HL-60 (cell line): ENCODE data around the gene PRICKLE3.

ENCODE experiments used
- DNase-seq, 2 experiments: peaks; one replicate each; pipeline ENCODE4 v3.0.0-alpha.2; 2010 to 2020; ENCODE audit warnings: low read depth in 1 of 2, low spot score in 1 of 2
- H3K27ac ChIP-seq: fragments of 250-450 bp; sonication (Bioruptor Pico); replicated peaks from 2 replicates; pipeline ENCODE4 v1.5.1; 2020; ENCODE audit warnings: mild to moderate bottlenecking, moderate library complexity
- H3K27me3 ChIP-seq: fragments of 250-450 bp; sonication (Bioruptor Pico); 2 replicates; pipeline ENCODE4 v1.5.1; 2021; ENCODE audit warnings: mild to moderate bottlenecking, moderate library complexity; ENCODE audit not compliant: insufficient read depth, poor library complexity, severe bottlenecking
- H3K4me3 ChIP-seq: replicated peaks from 2 replicates; pipeline ENCODE4 v1.5.1; 2011; ENCODE audit warnings: mild to moderate bottlenecking, control low read depth, low read length; ENCODE audit not compliant: insufficient read depth
- GABPA ChIP-seq: IDR thresholded peaks from 2 replicates; pipeline ENCODE4 v1.6.1; 2012; ENCODE audit warnings: low read depth
- POLR2AphosphoS5 ChIP-seq: IDR thresholded peaks from 2 replicates; pipeline ENCODE4 v1.6.1; 2012; ENCODE audit warnings: low read depth
- REST ChIP-seq: IDR thresholded peaks from 2 replicates; pipeline ENCODE4 v1.6.1; 2012; ENCODE audit warnings: low read depth; ENCODE audit not compliant: insufficient replicate concordance
- SPI1 ChIP-seq: IDR thresholded peaks from 2 replicates; pipeline ENCODE4 v1.6.1; 2012; ENCODE audit warnings: low read depth, mild to moderate bottlenecking, borderline replicate concordance
- TF ChIP-seq, protein P1 (sequence below): IDR thresholded peaks from one replicate; pipeline ENCODE4 v1.5.1; 2011; ENCODE audit warnings: low read length, control low read depth, inconsistent platforms; ENCODE audit not compliant: insufficient read depth

Gene PRICKLE3

DNA sequence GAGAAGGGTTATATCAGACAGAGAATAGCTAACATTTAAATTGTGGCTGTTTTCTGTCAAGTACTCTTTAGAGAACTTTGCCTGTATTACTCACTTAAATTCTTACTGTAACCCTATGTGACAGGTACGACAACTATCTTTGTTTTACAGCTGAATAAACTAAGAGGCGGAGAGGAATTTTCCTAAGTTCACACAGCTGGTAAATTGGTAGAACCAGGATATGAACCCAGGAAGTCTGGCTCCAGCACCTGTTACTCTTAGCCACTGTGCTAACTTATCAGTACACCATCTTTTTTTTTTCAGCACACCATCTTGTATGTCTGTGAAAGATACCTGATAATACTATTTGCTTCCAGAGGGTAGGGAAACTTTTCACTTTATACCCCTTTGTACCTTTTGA is 15.8 kb upstream of the PRICKLE3 start:
- DNase-seq: no peak
- no peak for TF ChIP-seq REST
- TF ChIP-seq, protein P1, sequence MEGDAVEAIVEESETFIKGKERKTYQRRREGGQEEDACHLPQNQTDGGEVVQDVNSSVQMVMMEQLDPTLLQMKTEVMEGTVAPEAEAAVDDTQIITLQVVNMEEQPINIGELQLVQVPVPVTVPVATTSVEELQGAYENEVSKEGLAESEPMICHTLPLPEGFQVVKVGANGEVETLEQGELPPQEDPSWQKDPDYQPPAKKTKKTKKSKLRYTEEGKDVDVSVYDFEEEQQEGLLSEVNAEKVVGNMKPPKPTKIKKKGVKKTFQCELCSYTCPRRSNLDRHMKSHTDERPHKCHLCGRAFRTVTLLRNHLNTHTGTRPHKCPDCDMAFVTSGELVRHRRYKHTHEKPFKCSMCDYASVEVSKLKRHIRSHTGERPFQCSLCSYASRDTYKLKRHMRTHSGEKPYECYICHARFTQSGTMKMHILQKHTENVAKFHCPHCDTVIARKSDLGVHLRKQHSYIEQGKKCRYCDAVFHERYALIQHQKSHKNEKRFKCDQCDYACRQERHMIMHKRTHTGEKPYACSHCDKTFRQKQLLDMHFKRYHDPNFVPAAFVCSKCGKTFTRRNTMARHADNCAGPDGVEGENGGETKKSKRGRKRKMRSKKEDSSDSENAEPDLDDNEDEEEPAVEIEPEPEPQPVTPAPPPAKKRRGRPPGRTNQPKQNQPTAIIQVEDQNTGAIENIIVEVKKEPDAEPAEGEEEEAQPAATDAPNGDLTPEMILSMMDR: no peak
- no peak for TF ChIP-seq GABPA
- no peak for TF ChIP-seq POLR2AphosphoS5
- TF ChIP-seq SPI1: no peak
- Histone ChIP-seq H3K27me3 (no peaks in the 10 kb centered on the region), H3K27ac (no peak overlapping the region), H3K4me3 (no peak overlapping the region)

DNA sequence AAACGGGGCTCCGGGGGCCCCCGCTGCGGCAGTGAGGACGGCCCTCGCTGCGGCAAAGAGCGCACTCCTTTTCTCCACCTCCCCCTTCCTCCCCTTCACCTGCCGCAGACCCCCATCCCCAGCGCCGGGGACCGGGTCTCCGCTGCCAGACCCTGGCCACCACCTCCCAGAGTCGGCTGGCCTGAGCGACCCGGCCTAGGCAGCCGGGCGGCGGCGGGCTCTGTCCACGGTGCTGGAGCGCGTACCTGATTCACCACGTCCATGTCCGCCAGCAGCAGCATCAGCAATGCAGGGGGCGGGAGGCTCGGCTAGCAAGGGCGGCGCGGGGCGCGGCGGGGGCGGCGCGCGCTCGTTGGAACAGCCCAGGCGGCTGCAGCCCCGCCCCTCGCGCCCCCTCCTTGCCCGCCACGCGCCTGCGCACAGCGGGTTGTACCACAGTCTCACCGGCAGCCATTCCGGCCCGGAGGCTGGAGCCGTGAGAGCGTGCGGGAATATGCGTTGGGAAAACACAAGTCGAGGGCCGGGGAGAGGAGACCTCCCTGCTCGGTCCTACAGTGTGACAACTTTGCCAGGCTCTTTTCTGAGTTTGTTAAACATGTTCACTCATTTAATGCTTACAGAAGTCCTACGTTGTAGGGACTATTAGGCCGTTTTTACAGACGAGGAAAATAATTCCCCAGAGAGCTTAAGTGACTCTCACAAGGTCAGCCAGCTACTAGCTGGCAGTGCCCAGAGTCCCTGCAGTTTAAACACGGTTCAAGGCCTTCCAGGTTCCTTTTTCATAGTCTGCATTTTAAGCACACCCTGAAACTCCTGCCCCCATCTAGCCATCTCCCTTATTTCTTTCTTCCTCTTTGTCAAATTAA is 14.0 kb upstream of the PRICKLE3 start, which contains the start of gene SYP:
TSS of gene SYP (minus strand) at position 288 of the 866 bp plus-strand sequence. CDS start at position 281, 7 bp downstream.
- H3K27ac ChIP-seq: no peak within 1 kb of the TSS
- peak in 1 of 2 experiments; percentile 76 for DNase-seq
- TF ChIP-seq, protein P1: no peak
- TF ChIP-seq REST: peak; percentile 95
- no peak for TF ChIP-seq SPI1
- no peak for TF ChIP-seq GABPA
- peak; percentile 80; the same call in 1 of the 2 replicates for TF ChIP-seq POLR2AphosphoS5
- peak within 1 kb of the TSS; percentile 21; the same call in 1 of the 2 replicates for H3K4me3 ChIP-seq
- H3K27me3 ChIP-seq: no peaks in the 10 kb centered on the region

GRCh38 chrX:49199315-49199595 is 13.1 kb upstream of the PRICKLE3 start:
- H3K27ac ChIP-seq: no peak overlapping the region
- TF ChIP-seq REST: no peak
- no peak for TF ChIP-seq POLR2AphosphoS5
- TF ChIP-seq, protein P1: no peak
- TF ChIP-seq SPI1: no peak
- no peak for TF ChIP-seq GABPA
- no peak for DNase-seq
- no peak overlapping the region for H3K4me3 ChIP-seq
- H3K27me3 ChIP-seq: no peaks in the 10 kb centered on the region
